Neuron (in vitro differentiated cells): ENCODE data around the gene POLRMT.

Experiments
- H2AFZ ChIP-seq: one replicate; pipeline ENCODE4 v1.6.1; 2013; ENCODE audit warnings: low read depth, mild to moderate bottlenecking, inconsistent platforms, low read length, moderate library complexity
- H3K27me3 ChIP-seq: one replicate; pipeline ENCODE4 v1.6.1; 2013; ENCODE audit warnings: low read length; ENCODE audit not compliant: insufficient read depth
- H3K36me3 ChIP-seq: one replicate; pipeline ENCODE4 v1.6.1; 2013; ENCODE audit warnings: low read length; ENCODE audit not compliant: insufficient read depth
- H3K4me1 ChIP-seq: one replicate; pipeline ENCODE4 v1.6.1; 2013; ENCODE audit warnings: low read length; ENCODE audit not compliant: insufficient read depth
- H3K4me3 ChIP-seq: 2 replicates; pipeline ENCODE4 v1.5.1; 2013; ENCODE audit warnings: mild to moderate bottlenecking, low read length, moderate library complexity
- H3K9me3 ChIP-seq: one replicate; pipeline ENCODE4 v1.6.1; 2013; ENCODE audit warnings: low read length

Gene POLRMT

GRCh38 chr19:582497-583197, 50.7 kb downstream of the POLRMT start:
- no peaks in the 10 kb centered on the region for H3K9me3 ChIP-seq
- no peaks in the 10 kb centered on the region for H3K27me3 ChIP-seq
- no peak overlapping the region for H3K4me3 ChIP-seq
- no peaks in the 10 kb centered on the region for H3K4me1 ChIP-seq
- peaks cover 42% of the 10 kb centered on the region for H3K36me3 ChIP-seq
- H2AFZ ChIP-seq: no peak overlapping the region

GRCh38 chr19:581399-582111, 51.8 kb downstream of the POLRMT start:
- Histone ChIP-seq H3K27me3 (no peaks in the 10 kb centered on the region), H3K4me3 (no peak overlapping the region), H2AFZ (no peak overlapping the region), H3K36me3 (peaks cover 49% of the 10 kb centered on the region), H3K9me3 (no peaks in the 10 kb centered on the region), H3K4me1 (no peaks in the 10 kb centered on the region)

- peaks cover 54% of the 10 kb centered on the region for H3K36me3 ChIP-seq
- no peak overlapping the region for H3K4me3 ChIP-seq
- peaks cover 5% of the 10 kb centered on the region for H3K4me1 ChIP-seq
- no peaks in the 10 kb centered on the region for H3K9me3 ChIP-seq
- no peak overlapping the region for H2AFZ ChIP-seq
- no peaks in the 10 kb centered on the region for H3K27me3 ChIP-seq
Measured at GRCh38 chr19:580274-580835, 53.0 kb downstream of the POLRMT start.

GRCh38 chr19:579842-580155, 53.5 kb downstream of the POLRMT start:
- H3K36me3 ChIP-seq: peaks cover 54% of the 10 kb centered on the region
- no peak overlapping the region for H3K4me3 ChIP-seq
- H3K4me1 ChIP-seq: peaks cover 10% of the 10 kb centered on the region
- H3K9me3 ChIP-seq: no peaks in the 10 kb centered on the region
- H2AFZ ChIP-seq: no peak overlapping the region
- no peaks in the 10 kb centered on the region for H3K27me3 ChIP-seq

- Histone ChIP-seq H3K9me3 (no peaks in the 10 kb centered on the region), H3K27me3 (no peaks in the 10 kb centered on the region), H2AFZ (no peak overlapping the region), H3K36me3 (peaks cover 54% of the 10 kb centered on the region), H3K4me3 (no peak overlapping the region), H3K4me1 (peaks cover 16% of the 10 kb centered on the region)
Measured at GRCh38 chr19:579111-579841, 54.1 kb downstream of the POLRMT start.

- H3K36me3 ChIP-seq: peaks cover 45% of the 10 kb centered on the region
- no peak overlapping the region for H2AFZ ChIP-seq
- no peak overlapping the region for H3K4me3 ChIP-seq
- H3K9me3 ChIP-seq: no peaks in the 10 kb centered on the region
- H3K27me3 ChIP-seq: no peaks in the 10 kb centered on the region
- H3K4me1 ChIP-seq: peaks cover 21% of the 10 kb centered on the region
Measured at GRCh38 chr19:577439-578392, 55.6 kb downstream of the POLRMT start.

GRCh38 chr19:576768-577438, 56.4 kb downstream of the POLRMT start:
- Histone ChIP-seq H3K4me3 (no peak overlapping the region), H3K9me3 (no peaks in the 10 kb centered on the region), H3K27me3 (no peaks in the 10 kb centered on the region), H3K36me3 (peaks cover 42% of the 10 kb centered on the region), H3K4me1 (peaks cover 21% of the 10 kb centered on the region), H2AFZ (no peak overlapping the region)

- Histone ChIP-seq H3K4me1 (peaks cover 25% of the 10 kb centered on the region), H3K36me3 (peaks cover 33% of the 10 kb centered on the region)
Measured at GRCh38 chr19:575527-576506, 57.5 kb downstream of the POLRMT start.

GRCh38 chr19:574658-575526, 58.4 kb downstream of the POLRMT start:
- Histone ChIP-seq H3K9me3 (no peaks in the 10 kb centered on the region), H3K4me3 (peak overlapping the region; percentile 3), H3K36me3 (peaks cover 26% of the 10 kb centered on the region), H2AFZ (no peak overlapping the region), H3K27me3 (no peaks in the 10 kb centered on the region), H3K4me1 (peaks cover 25% of the 10 kb centered on the region)

More at GRCh38 chr19:575527-576506, 57.5 kb downstream of the POLRMT start:
- Histone ChIP-seq H3K4me3 (no peak overlapping the region), H3K27me3 (no peaks in the 10 kb centered on the region), H3K9me3 (no peaks in the 10 kb centered on the region), H2AFZ (no peak overlapping the region)

- H3K9me3 ChIP-seq: no peaks in the 10 kb centered on the region
- H3K36me3 ChIP-seq: peaks cover 19% of the 10 kb centered on the region
- no peak overlapping the region for H2AFZ ChIP-seq
- H3K4me3 ChIP-seq: peak overlapping the region; percentile 92
- H3K4me1 ChIP-seq: peaks cover 25% of the 10 kb centered on the region
- no peaks in the 10 kb centered on the region for H3K27me3 ChIP-seq
Measured at GRCh38 chr19:573519-573825, 59.9 kb downstream of the POLRMT start.
